Activated naive CD4-positive, alpha-beta T cell treated with anti-CD3 and anti-CD28 coated beads for 36 hours (primary cell): ENCODE data around the gene CCDC83. TPM values are rescaled to one million over a fixed set of nuclear protein-coding genes. Genes with fewer than 3 reads are reported as not detected.
"Not testable (repeated sequence)": the region's sequence is repeated elsewhere in the genome, so short reads cannot be mapped to it uniquely, and the experiment has no call there.

Experiments used
- CTCF ChIA-PET: fragments of 350-600 bp; sonication (Branson Sonifier 250); formaldehyde crosslinking; loops from one replicate; lab custom pipeline; 2021; ENCODE audit warnings: antibody characterized with exemption; lab: Charles Lee
- DNase-seq: peaks from one replicate; pipeline ENCODE4 v3.0.0-alpha.2; 2020
- H3K27ac Mint-ChIP-seq: one replicate; pipeline ENCODE4 v1.8.0; 2021; ENCODE audit warnings: mild to moderate bottlenecking, mixed read lengths
- H3K27me3 Mint-ChIP-seq: one replicate; pipeline ENCODE4 v1.8.0; 2021; ENCODE audit warnings: low read depth, mixed read lengths
- H3K36me3 Mint-ChIP-seq: one replicate; pipeline ENCODE4 v1.8.0; 2021; ENCODE audit warnings: low read depth, mixed read lengths
- H3K4me1 Mint-ChIP-seq: one replicate; pipeline ENCODE4 v1.8.0; 2021; ENCODE audit warnings: low read depth, mixed read lengths
- H3K4me3 Mint-ChIP-seq: one replicate; pipeline ENCODE4 v1.8.0; 2021; ENCODE audit warnings: mild to moderate bottlenecking, moderate library complexity, mixed read lengths
- H3K9me3 Mint-ChIP-seq: one replicate; pipeline ENCODE4 v1.8.0; 2021; ENCODE audit warnings: mixed read lengths
- intact Hi-C: fragments of 100-400 bp; cut with micrococcal nuclease; formaldehyde crosslinking; loops from one replicate; pipeline ENCODE4 v1.15.1; 2023
- total RNA-seq, 2 experiments: library from RNA; stranded (reverse); gene quantifications; one replicate each; pipeline ENCODE4 v1.2.3, GENCODE V29; 2021

CCDC83 gene
- total RNA-seq, 2 experiments from 2014 or later = not detected

DNA sequence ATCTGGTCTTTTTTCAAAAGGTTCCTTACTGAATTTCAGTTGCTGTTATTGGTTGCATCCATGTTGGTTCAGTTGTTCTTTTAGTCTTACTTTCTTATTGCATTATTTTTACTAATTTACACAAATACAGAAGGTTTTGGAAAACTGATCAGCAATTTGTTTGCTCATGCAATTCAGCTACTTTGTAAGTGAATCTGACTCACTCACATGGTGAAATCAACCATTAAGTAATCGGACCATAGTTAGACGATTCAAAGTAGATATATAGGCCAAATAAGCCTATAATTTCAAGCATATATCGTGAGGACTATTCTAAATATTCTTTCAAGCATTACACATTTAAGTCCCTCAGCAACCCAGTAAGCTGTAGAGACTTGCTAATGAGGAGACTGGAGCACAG, 41.7 kb downstream of the CCDC83 start:
- no peak for DNase-seq
- Mint-ChIP-seq H3K4me3 (no peak overlapping the region), H3K27me3 (no peaks in the 10 kb centered on the region), H3K27ac (no peak overlapping the region), H3K36me3 (no peaks in the 10 kb centered on the region), H3K4me1 (no peaks in the 10 kb centered on the region), H3K9me3 (no peaks in the 10 kb centered on the region)
- CTCF ChIA-PET = no interaction called here
- intact Hi-C loops = no loop called here

DNA sequence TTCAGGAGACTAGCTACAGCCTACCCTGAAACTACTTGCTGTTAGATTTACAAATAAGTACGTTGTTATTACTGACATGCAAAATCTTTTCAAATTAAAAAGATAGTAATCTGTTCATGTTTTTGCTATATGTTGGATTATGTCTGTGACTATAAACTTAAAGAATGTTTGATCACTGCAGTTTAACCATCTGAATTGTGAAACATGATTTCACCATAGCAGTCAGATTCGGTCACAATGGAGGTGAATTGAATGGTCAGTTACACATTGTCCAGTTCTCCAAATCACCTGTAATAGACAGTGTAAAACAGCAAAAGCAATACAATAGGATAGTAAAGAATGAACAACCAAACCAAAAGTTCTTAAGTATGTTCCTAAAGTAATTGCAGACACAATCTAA, 43.3 kb downstream of the CCDC83 start:
- H3K4me3 Mint-ChIP-seq = no peak overlapping the region
- no peaks in the 10 kb centered on the region for H3K9me3 Mint-ChIP-seq
- H3K27ac Mint-ChIP-seq = no peak overlapping the region
- DNase-seq = no peak
- H3K27me3 Mint-ChIP-seq = no peaks in the 10 kb centered on the region
- CTCF ChIA-PET = no interaction called here
- intact Hi-C loops = no loop called here
- no peaks in the 10 kb centered on the region for H3K4me1 Mint-ChIP-seq
- no peaks in the 10 kb centered on the region for H3K36me3 Mint-ChIP-seq

DNA sequence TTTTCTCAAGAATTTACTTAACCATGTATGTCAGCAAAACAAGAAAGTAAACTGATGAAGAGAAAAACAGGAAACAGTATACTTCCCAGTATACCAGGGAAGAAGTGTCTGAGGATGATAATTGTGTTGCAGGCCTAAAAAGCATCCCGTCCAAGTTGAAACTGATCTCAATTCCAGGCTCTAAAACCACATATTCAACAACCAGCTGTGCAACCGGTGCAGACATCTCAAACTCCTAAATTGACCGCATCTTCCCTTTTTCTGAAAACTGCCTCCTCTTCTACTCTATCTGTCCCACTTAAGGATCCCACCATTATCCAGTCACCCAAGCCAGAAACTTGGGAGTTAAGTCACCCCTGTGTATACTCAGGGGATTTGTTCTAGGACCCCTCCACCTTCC, 47.2 kb downstream of the CCDC83 start:
- no peak for DNase-seq
- Mint-ChIP-seq H3K9me3 (no peaks in the 10 kb centered on the region), H3K4me1 (no peaks in the 10 kb centered on the region), H3K27ac (no peak overlapping the region), H3K27me3 (no peaks in the 10 kb centered on the region), H3K4me3 (no peak overlapping the region), H3K36me3 (no peaks in the 10 kb centered on the region)
- intact Hi-C loops = no loop called here
- CTCF ChIA-PET = interaction anchor here (0.6 to 0.8 kb wide), 3 partner anchors 26 to 1208 kb away, joined by 3 to 4 read pairs (median 3); partner anchors contain the start of gene CCDC83

DNA sequence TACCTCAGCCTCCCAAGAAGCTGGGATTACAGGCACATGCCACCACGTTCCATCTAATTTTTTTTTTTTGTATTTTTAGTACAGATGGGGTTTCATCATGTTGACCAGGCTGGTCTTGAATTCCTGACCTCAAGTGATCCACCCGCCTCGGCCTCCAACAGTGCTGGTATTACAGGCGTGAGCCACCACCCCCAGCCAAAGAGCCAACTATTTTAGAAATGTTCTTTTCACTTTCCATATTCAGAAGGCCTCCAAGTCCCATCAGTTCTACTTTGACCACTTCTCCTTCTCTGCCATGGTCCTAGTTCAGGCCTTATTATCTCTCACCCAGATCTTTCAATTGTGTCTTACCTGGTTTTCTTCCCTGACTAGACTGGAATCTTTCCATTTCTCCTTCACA, 48.2 kb downstream of the CCDC83 start:
- H3K36me3 Mint-ChIP-seq = no peaks in the 10 kb centered on the region
- DNase-seq = no peak
- H3K4me3 Mint-ChIP-seq = no peak overlapping the region
- no peak overlapping the region for H3K27ac Mint-ChIP-seq
- intact Hi-C loops = no loop called here
- H3K4me1 Mint-ChIP-seq = no peaks in the 10 kb centered on the region
- CTCF ChIA-PET = no interaction called here
- H3K9me3 Mint-ChIP-seq = no peaks in the 10 kb centered on the region
- no peaks in the 10 kb centered on the region for H3K27me3 Mint-ChIP-seq

DNA sequence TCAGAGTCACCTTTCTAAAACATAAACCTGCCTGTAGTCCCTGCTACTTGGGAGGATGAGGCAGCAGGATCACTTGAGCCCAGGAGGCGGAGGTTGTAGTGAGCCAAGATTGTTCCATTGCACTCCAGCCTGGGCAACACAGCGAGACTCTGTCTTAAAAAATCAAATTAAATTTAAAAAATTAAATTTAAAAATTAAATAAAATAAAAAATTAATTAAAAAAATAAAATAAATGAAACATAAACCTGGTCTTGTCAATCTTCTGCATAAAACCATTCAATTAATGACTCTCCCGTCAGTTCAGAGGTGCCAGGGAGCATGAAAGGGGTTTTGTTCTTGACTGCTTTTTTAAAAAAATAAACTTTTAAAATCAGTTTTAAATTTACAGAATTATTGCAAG, 48.6 kb downstream of the CCDC83 start:
- Mint-ChIP-seq H3K4me3 (no peak overlapping the region), H3K4me1 (no peaks in the 10 kb centered on the region)
- intact Hi-C loops = no loop called here

DNA sequence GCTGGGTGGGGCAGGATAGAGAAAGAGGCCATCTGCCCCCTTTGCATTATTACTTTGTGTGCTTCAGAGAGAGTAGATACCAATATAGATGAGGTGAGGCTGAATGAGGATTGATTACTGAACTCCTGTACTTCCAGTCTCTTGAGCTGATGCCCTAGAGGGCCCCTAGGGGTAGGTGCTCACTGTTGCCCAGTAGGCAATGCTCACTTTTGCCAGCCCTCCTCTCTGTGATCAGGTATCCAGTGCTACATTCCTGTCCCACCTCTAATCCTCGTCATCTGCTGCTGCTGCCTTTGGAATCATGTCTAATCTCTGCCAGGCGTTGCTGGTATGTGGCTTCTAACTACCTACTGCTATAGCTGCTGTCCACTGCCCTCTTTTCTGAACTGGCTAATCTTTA, 57.2 kb downstream of the CCDC83 start:
- H3K36me3 Mint-ChIP-seq = no peaks in the 10 kb centered on the region
- intact Hi-C loops = no loop called here
- H3K4me1 Mint-ChIP-seq = no peaks in the 10 kb centered on the region
- H3K27ac Mint-ChIP-seq = no peak overlapping the region
- no peaks in the 10 kb centered on the region for H3K27me3 Mint-ChIP-seq
- H3K4me3 Mint-ChIP-seq = no peak overlapping the region
- CTCF ChIA-PET = no interaction called here
- DNase-seq = no peak
- no peaks in the 10 kb centered on the region for H3K9me3 Mint-ChIP-seq

More for the DNA sequence above, 48.6 kb downstream of the CCDC83 start:
- no peak for DNase-seq
- Mint-ChIP-seq H3K36me3 (no peaks in the 10 kb centered on the region), H3K27me3 (no peaks in the 10 kb centered on the region), H3K9me3 (no peaks in the 10 kb centered on the region), H3K27ac (no peak overlapping the region)
- CTCF ChIA-PET = no interaction called here

DNA sequence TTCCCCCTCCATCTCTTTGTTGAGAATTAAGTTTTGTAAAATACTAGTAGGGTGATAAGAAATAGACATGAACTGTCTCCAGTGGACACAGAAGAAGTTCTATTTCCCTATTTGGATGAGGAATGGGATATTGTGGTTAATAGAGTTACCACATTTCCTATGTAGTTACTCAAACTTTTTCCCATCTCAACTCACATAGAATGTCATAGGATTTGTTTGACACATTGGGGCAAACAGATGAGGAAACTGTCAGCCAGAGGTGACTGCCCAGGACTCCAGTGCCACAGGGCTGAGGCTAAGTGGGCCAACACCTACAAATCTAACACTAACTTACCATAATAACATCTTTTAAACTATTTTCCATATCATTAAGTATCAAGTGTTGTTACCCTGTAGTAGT, 58.3 kb downstream of the CCDC83 start:
- Mint-ChIP-seq H3K4me3 (no peak overlapping the region), H3K36me3 (no peaks in the 10 kb centered on the region), H3K27me3 (no peaks in the 10 kb centered on the region), H3K4me1 (no peaks in the 10 kb centered on the region), H3K9me3 (no peaks in the 10 kb centered on the region), H3K27ac (no peak overlapping the region)
- no peak for DNase-seq
- intact Hi-C loops = no loop called here
- CTCF ChIA-PET = no interaction called here

DNA sequence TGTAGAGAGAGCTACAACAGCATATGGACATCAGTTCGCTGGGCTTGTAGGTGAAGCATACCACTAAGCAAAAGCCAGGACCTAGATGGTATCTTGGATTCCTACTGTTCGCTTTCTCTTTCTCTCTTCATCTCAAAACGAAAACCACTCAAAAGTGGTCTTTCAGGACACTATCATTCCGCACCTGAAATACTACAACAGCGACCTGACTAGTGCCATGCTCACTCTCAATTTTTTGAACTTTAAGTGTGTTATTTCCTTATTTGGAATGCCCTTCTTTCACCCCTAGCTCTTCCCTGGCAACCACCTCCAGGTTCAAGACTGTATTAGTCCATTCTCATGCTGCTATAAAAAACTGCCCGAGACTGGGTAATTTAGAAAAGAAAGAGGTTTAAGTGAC, 59.2 kb downstream of the CCDC83 start:
- DNase-seq = no peak
- no peaks in the 10 kb centered on the region for H3K9me3 Mint-ChIP-seq
- H3K27ac Mint-ChIP-seq = no peak overlapping the region
- H3K36me3 Mint-ChIP-seq = no peaks in the 10 kb centered on the region
- H3K4me1 Mint-ChIP-seq = no peaks in the 10 kb centered on the region
- H3K27me3 Mint-ChIP-seq = no peaks in the 10 kb centered on the region
- no peak overlapping the region for H3K4me3 Mint-ChIP-seq
- intact Hi-C loops = no loop called here
- CTCF ChIA-PET = no interaction called here

DNA sequence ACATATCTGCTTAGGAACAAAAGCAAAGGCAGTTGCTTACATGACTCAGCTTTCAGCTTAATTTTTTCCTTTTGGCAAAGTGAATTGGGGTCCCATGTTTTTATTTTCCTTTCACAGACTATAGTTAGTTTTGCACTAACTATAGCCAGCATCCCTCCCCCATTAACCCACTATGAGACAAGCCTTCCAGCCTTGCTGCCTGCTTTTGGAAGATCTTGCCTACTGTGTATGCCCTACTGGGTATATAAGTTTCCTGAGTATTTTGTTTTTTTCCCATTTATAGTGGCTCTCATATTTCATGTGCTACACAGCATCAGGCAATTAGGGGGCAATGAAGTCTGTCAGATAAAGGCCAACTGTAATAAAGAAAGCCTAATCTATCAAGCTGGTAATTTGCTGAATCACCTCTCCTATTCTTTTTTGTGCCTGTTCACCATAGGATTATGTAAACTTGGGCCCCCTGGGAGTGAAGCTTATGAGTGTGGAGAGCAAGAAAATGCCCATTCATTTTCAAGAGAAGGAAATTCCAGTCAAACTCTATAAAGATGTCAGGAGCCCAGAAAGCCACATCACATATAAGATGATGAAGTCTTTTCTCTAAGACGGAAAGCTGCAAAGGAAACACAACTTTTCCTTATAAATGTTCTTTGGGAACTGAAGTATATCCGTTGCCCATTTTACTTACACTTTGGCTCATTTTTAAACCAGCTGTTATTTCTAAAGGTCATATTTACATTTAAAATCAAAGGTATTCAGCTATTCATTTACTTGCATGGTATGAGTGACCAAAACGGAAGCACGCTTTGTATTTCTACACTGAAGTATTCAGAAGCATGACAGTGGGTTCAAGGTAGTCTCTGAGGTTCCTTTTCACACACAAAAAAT, 64.0 kb downstream of the CCDC83 start:
- H3K27me3 Mint-ChIP-seq = peaks cover 6% of the 10 kb centered on the region
- DNase-seq = no peak
- intact Hi-C loops = no loop called here
- CTCF ChIA-PET = interaction anchor here (0.6 kb wide), 1 partner anchor 44 kb away, joined by 3 read pairs; no protein-coding TSS in a partner anchor
- H3K9me3 Mint-ChIP-seq = peaks cover 8% of the 10 kb centered on the region
- no peak overlapping the region for H3K27ac Mint-ChIP-seq
- H3K4me1 Mint-ChIP-seq = peaks cover 7% of the 10 kb centered on the region
- no peak overlapping the region for H3K4me3 Mint-ChIP-seq
- no peaks in the 10 kb centered on the region for H3K36me3 Mint-ChIP-seq

DNA sequence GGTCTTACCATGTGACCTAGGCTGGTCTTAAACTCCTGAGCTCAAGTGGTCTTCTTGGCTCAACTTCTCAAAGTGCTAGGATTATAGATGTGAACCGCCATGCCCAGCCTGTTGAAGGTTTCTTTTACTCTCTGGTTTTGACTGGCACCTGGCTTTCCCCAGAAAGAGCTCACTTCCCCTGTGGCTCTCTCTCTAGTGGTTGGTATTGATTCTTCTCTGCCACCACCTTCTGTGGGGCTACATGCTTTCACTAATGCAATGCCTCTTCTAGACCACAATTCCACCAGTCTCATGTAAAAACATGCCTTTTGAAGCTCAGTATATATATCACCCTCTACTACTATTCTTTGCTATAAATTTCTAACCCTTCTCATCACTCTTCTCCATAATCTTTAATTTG, 67.2 kb downstream of the CCDC83 start:
- Mint-ChIP-seq H3K4me3 (no peak overlapping the region), H3K36me3 (no peaks in the 10 kb centered on the region), H3K9me3 (peaks cover 8% of the 10 kb centered on the region), H3K27me3 (peaks cover 22% of the 10 kb centered on the region), H3K4me1 (peaks cover 7% of the 10 kb centered on the region), H3K27ac (no peak overlapping the region)
- CTCF ChIA-PET = no interaction called here
- no peak for DNase-seq
- intact Hi-C loops = no loop called here

DNA sequence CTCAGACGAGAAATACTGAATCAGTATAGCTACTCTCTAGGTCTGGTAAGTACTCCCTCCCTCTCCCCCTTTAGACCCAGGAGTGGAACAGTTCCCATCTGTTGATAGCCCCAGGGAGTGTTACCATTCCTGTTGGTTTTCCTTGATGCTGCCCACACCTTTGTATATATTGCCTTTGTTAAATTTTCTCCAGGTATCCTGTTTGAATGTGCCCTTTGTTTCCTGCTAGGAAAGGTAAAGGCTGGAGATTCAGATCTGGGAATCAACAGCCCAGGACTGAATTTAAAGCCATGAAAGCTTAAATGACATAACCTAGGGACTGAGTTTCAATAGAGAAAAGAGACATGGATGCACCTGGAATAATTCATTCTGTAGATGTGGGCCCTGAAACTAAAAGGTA, 68.3 kb downstream of the CCDC83 start:
- Mint-ChIP-seq H3K4me1 (peaks cover 7% of the 10 kb centered on the region), H3K4me3 (no peak overlapping the region), H3K27me3 (peaks cover 24% of the 10 kb centered on the region), H3K9me3 (peaks cover 8% of the 10 kb centered on the region), H3K27ac (no peak overlapping the region), H3K36me3 (no peaks in the 10 kb centered on the region)
- DNase-seq = no peak
- intact Hi-C loops = no loop called here
- CTCF ChIA-PET = no interaction called here

DNA sequence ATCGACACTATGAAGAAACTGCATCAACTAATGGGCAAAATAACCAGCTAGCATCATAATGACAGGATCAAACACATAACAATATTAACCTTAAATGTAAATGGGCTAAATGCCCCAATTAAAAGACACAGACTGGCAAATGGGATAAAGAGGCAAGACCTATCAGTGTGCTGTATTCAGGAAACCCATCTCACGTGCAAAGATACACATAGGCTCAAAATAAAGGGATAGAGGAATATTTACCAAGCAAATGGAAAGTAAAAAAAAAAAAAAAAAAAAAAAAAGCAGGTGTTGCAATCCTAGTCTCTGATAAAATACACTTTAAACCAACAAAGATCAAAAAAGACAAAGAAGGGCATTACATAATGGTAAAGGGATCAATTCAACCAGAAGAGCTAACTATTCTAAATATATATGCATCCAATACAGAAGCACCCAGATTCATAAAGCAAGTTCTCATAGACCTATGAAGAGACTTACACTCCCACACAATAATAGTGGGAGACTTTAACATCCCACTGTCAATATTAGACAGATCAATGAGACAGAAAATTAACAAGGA, 71.6 kb downstream of the CCDC83 start:
- H3K9me3 Mint-ChIP-seq, H3K27ac Mint-ChIP-seq, H3K36me3 Mint-ChIP-seq, DNase-seq, intact Hi-C loops, H3K4me1 Mint-ChIP-seq, H3K4me3 Mint-ChIP-seq: not testable (repeated sequence)
- CTCF ChIA-PET = interaction anchor here (0.6 kb wide), 1 partner anchor 452 kb away, joined by 3 read pairs; no protein-coding TSS in a partner anchor
- H3K27me3 Mint-ChIP-seq = peaks cover 30% of the 10 kb centered on the region

DNA sequence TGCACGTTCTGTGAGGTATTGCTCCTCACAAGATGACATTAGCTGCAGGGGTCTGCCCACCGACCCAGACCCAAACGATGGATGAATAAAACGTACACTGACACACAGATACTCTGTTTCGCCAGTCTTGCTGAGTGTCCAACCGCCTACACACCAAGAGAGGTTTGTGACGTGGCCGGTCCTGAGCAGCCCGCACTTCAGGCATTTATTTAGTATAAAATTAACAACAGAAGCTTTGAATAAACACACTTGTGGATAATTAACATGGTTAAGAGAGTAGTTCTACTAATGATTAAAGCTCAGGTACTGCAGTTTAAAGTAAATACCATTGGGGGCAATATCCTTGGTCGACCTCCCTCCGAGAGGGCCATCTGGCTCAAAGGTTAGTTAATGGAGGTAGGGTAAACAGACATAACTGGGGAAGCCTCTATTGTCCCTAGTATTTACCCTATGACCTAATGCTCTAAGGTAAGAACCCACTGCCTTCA, 75.7 kb downstream of the CCDC83 start:
- no peaks in the 10 kb centered on the region for H3K4me1 Mint-ChIP-seq
- no peak for DNase-seq
- no peaks in the 10 kb centered on the region for H3K36me3 Mint-ChIP-seq
- CTCF ChIA-PET = no interaction called here
- no peak overlapping the region for H3K27ac Mint-ChIP-seq
- intact Hi-C loops = no loop called here
- peaks cover 3% of the 10 kb centered on the region for H3K9me3 Mint-ChIP-seq
- no peak overlapping the region for H3K4me3 Mint-ChIP-seq
- H3K27me3 Mint-ChIP-seq = peaks cover 24% of the 10 kb centered on the region
